ENCODE results near the gene BCCIP. TPM values are rescaled to one million over a fixed set of nuclear protein-coding genes. Genes with fewer than 3 reads are reported as not detected.

Gene BCCIP
- total RNA-seq, 4 donors from 2014 or later = 21.5 to 31.7 (median 27.7) TPM

DNA sequence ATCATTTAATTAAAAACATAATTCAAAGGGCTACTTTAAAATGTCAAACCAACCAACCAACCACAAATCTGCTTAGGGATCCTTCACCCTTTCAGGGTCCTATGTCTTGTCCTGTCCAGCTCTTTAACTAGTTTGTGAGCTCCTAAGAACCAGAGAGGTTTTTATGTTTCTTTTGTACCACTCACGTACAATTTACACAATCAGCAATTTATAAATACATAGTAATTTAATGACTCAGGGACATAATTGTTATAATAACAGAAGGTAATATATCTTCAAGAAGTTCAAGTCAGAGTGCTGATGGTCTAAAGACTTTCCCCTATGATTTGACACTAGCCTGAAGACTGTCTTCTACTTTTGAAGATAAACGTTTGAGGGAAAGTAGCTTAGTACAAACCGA, 41.8 kb downstream of the BCCIP start:
- no peak overlapping the region for H3K4me3 ChIP-seq (ENCODE audit: low read depth, poor library complexity, severe bottlenecking)
- intact Hi-C loops (cut with DNase I; ENCODE audit: low total_unique reads) = no loop called here
- TF ChIP-seq, protein P1, sequence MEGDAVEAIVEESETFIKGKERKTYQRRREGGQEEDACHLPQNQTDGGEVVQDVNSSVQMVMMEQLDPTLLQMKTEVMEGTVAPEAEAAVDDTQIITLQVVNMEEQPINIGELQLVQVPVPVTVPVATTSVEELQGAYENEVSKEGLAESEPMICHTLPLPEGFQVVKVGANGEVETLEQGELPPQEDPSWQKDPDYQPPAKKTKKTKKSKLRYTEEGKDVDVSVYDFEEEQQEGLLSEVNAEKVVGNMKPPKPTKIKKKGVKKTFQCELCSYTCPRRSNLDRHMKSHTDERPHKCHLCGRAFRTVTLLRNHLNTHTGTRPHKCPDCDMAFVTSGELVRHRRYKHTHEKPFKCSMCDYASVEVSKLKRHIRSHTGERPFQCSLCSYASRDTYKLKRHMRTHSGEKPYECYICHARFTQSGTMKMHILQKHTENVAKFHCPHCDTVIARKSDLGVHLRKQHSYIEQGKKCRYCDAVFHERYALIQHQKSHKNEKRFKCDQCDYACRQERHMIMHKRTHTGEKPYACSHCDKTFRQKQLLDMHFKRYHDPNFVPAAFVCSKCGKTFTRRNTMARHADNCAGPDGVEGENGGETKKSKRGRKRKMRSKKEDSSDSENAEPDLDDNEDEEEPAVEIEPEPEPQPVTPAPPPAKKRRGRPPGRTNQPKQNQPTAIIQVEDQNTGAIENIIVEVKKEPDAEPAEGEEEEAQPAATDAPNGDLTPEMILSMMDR (IDR thresholded peaks at IDR 0.05) = no peak
- TF ChIP-seq POLR2A (IDR thresholded peaks at IDR 0.05) = no peak
- DNase-seq (ENCODE audit: low spot score in 2 of 2) = no peak
- WGBS, 2 donors = 81 to 87% methylated on average over 3 of the region's 3 CpGs

DNA sequence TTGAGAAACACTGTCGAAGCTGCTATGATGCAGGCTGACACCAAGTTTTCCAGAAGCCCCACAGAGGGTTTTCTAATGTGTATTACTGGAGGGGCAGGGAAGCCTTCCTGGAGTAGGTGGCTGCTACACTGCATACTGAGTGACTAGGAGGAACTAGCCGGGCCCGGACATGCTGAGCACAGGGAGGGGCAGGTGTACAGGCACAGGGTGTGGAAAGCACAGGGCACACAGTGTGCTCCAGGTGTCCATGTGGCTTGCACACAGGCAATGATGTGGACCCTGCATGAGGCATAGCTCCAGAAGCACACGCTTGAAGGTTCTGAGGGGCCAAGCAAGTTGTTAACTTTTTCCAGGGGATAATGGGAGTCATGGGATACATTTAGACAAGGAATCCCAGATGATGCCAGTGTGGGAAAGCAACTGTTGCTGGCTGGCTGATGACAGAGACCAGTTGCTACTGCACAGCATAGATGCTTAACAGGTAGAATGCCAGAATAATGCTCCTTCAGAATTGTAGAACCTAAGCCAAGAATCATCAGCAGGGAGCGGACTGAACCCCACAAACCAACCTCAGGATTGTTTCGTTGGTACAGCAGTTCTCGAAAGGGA, 43.2 kb downstream of the BCCIP start:
- no peak for TF ChIP-seq POLR2A (IDR thresholded peaks at IDR 0.05)
- TF ChIP-seq, protein P1 (IDR thresholded peaks at IDR 0.05) = no peak
- no peak overlapping the region for H3K4me3 ChIP-seq (ENCODE audit: low read depth, poor library complexity, severe bottlenecking)
- WGBS, 2 donors = 86 to 87% methylated on average over 7 of the region's 7 CpGs
- peak in 1 of 2 donors; percentile 19 for DNase-seq (ENCODE audit: low spot score in 2 of 2)
- intact Hi-C loops (cut with DNase I; ENCODE audit: low total_unique reads) = no loop called here

DNA sequence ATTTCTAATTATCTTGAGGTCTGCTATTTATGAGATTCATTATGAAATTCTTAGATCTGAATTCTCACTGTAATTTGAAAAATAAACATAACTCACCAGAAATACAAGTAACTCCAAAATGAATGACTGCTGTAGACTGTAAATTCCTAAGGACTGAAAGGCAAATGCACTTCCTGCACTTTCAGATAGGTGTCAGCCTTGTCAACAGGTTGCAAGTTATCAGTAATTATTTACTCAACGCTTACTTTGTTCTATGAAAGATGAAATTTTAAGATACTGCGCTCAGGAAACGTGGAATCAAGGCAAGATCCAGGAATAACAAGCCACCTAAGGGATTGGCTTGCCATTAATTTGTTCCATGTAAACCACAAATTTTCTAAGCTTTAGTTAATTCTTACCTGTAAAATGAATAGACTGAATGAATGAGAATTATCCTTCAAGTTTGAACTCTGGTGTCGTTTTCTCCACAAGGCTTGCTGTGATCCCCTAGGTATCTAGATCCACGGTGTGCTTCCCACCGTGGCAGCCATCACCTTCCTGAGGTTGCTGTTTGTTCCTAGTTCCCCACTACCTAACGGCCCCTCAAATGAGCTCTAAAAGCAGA, 45.1 kb downstream of the BCCIP start:
- TF ChIP-seq, protein P1 (IDR thresholded peaks at IDR 0.05) = peak in 1 of 3 donors; percentile 67
- TF ChIP-seq POLR2A (IDR thresholded peaks at IDR 0.05) = no peak
- 52 to 59% methylated on average over 7 of the region's 7 CpGs for WGBS, 2 donors
- H3K4me3 ChIP-seq (ENCODE audit: low read depth, poor library complexity, severe bottlenecking) = no peak overlapping the region
- intact Hi-C loops (cut with DNase I; ENCODE audit: low total_unique reads) = no loop called here
- DNase-seq (ENCODE audit: low spot score in 2 of 2) = no peak

DNA sequence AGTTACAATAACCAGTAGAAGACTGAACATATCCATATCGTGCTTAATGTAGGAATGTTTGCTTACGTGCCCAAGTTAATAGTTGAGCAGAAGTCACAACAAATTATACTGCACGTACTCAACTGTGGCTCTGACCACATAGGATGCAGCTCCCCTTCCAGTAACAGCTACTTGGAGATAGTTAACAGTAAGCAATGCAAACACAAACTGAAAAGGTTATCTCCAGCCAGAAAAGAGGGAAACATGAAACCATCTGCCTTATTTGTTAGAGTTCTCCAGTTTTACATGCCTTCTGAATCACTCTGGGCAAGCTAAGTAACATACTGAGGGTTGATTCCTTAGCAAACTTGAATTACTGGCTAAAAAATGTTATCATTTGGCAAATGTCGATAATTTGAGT, 48.0 kb downstream of the BCCIP start:
- TF ChIP-seq, protein P1 (IDR thresholded peaks at IDR 0.05) = no peak
- no peak for TF ChIP-seq POLR2A (IDR thresholded peaks at IDR 0.05)
- intact Hi-C loops (cut with DNase I; ENCODE audit: low total_unique reads) = no loop called here
- 92 to 93% methylated on average over 4 of the region's 4 CpGs for WGBS, 2 donors
- H3K4me3 ChIP-seq (ENCODE audit: low read depth, poor library complexity, severe bottlenecking) = no peak overlapping the region
- no peak for DNase-seq (ENCODE audit: low spot score in 2 of 2)

DNA sequence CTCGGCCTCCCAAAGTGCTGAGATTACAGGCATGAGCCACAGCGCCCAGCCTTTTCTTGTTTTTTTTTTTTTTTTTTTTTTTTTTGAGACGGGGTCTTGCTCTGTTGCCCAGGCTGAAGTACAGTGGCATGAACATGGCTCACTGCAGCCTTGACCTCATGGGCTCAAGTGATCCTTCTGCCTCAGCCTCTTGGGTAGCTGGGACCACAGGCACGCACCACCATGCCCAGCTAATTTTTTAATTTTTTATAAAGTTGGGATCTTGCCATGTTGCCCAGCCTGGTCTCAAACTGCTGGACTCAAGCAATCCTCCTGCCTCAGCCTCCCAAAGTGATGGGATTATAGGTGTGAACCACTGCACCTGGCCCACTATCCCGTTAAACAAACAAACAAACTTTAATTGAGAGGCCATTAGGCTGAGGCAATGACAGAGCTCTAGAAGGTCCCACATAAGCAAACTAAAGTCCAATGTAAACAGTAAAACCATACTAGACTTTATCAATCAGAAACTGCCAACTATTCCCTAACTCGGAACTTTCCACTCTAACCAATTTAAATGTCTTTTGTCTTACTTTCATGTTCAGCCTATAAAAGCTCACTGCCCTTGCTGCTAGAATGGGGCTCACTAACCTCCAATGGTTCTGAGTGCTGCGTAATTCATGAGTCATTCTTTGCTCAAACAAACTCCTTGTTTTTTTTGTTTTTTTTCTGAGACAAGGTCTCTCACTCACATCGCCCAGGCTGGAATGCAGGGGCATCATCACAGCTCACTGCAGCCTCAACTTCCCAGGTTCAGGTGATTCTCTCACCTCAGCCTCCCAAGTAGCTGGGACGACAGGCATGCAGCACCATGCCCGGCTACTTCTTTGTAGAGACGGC, 55.9 kb downstream of the BCCIP start:
- intact Hi-C loops (cut with DNase I; ENCODE audit: low total_unique reads) = no loop called here

DNA sequence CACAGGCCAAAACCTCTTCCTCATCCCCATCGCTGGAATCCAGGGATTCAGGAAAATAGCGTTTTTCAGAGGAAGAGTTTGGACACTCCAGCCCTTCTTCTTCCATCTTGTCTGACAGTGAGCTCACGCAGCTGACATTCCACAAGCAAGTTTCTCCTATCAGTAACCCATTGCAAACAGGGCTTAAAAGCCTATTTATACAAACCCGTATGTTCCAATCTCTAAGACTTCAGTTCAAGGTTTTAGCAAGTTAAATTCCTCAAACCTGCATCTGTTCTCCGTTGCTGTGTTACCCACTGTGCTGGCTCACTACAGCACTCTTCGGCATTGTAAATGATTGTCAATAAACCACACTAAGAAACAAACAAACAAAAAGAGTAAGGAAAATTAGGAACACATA, 57.4 kb downstream of the BCCIP start:
- WGBS, 2 donors = 80 to 87% methylated on average over 6 of the region's 6 CpGs
- DNase-seq (ENCODE audit: low spot score in 2 of 2) = no peak
- TF ChIP-seq POLR2A (IDR thresholded peaks at IDR 0.05) = no peak
- TF ChIP-seq, protein P1 (IDR thresholded peaks at IDR 0.05) = no peak
- no peak overlapping the region for H3K4me3 ChIP-seq (ENCODE audit: low read depth, poor library complexity, severe bottlenecking)
- intact Hi-C loops (cut with DNase I; ENCODE audit: low total_unique reads) = no loop called here

More for the DNA sequence above, 55.9 kb downstream of the BCCIP start:
- no peak for DNase-seq (ENCODE audit: low spot score in 2 of 2)
- TF ChIP-seq POLR2A (IDR thresholded peaks at IDR 0.05) = no peak
- WGBS, 2 donors = 87 to 90% methylated on average over 11 of the region's 11 CpGs
- no peak overlapping the region for H3K4me3 ChIP-seq (ENCODE audit: low read depth, poor library complexity, severe bottlenecking)

Data from lower leg skin (tissue), 4 donors.